Endodermal cell (in vitro differentiated cells): Measurements from ENCODE around the gene DDA1. TPM values are rescaled to one million over a fixed set of nuclear protein-coding genes. Genes with fewer than 3 reads are reported as not detected.

ENCODE experiments used
- DNase-seq: peaks from one replicate; pipeline ENCODE4 v3.0.0-alpha.2; 2017
- H3K27ac ChIP-seq: 2 replicates; pipeline ENCODE4 v1.5.1; 2013; ENCODE audit warnings: mild to moderate bottlenecking, low read depth, low read length, moderate library complexity
- H3K27me3 ChIP-seq: 2 replicates; pipeline ENCODE4 v1.6.1; 2013; ENCODE audit warnings: mild to moderate bottlenecking, low read length, moderate library complexity; ENCODE audit not compliant: insufficient read depth, control insufficient read depth, poor library complexity, severe bottlenecking
- H3K36me3 ChIP-seq: 2 replicates; pipeline ENCODE4 v1.7.0; 2013; ENCODE audit warnings: mild to moderate bottlenecking, low read length, moderate library complexity; ENCODE audit not compliant: control insufficient read depth, insufficient read depth
- H3K4me1 ChIP-seq: one replicate; pipeline ENCODE4 v1.7.0; 2013; ENCODE audit warnings: low read length; ENCODE audit not compliant: control insufficient read depth, insufficient read depth
- H3K4me3 ChIP-seq: 2 replicates; pipeline ENCODE4 v1.5.1; 2013; ENCODE audit warnings: mild to moderate bottlenecking, low read length, moderate library complexity
- H3K9ac ChIP-seq: 2 replicates; pipeline ENCODE4 v1.6.1; 2013; ENCODE audit warnings: mild to moderate bottlenecking, low read length, moderate library complexity; ENCODE audit not compliant: poor library complexity, severe bottlenecking; ENCODE audit errors: extremely low read depth
- H3K9me3 ChIP-seq: 2 replicates; pipeline ENCODE4 v1.6.1; 2013; ENCODE audit warnings: mild to moderate bottlenecking, low read length, moderate library complexity; ENCODE audit not compliant: control insufficient read depth
- H3K27ac Mint-ChIP-seq: 2 replicates; pipeline ENCODE4 v1.8.0; 2020; ENCODE audit warnings: mixed read lengths
- H3K27me3 Mint-ChIP-seq: 2 replicates; pipeline ENCODE4 v1.8.0; 2021; ENCODE audit warnings: mild to moderate bottlenecking, mixed read lengths; ENCODE audit not compliant: insufficient read depth
- H3K36me3 Mint-ChIP-seq: 2 replicates; pipeline ENCODE4 v1.8.0; 2020; ENCODE audit warnings: low read depth, mixed read lengths
- H3K4me1 Mint-ChIP-seq: 2 replicates; pipeline ENCODE4 v1.8.0; 2020; ENCODE audit warnings: mixed read lengths
- H3K4me3 Mint-ChIP-seq: 2 replicates; pipeline ENCODE4 v1.8.0; 2020; ENCODE audit warnings: mild to moderate bottlenecking, moderate library complexity, mixed read lengths
- H3K9me3 Mint-ChIP-seq: 2 replicates; pipeline ENCODE4 v1.8.0; 2020; ENCODE audit warnings: mild to moderate bottlenecking, mixed read lengths
- WGBS, 2 experiments: methylation state at CpG; one replicate each; pipeline versions ENCODE4 v1.1.5 to v1.1.7; 2013; ENCODE audit warnings: missing lambda C conversion rate in 2 of 2, mixed read lengths in 1 of 2; ENCODE audit not compliant: insufficient coverage in 1 of 2, insufficient read length in 1 of 2; 5-methylcytosine and 5-hydroxymethylcytosine counted together
- total RNA-seq, 2 donors: library from RNA; stranded (reverse); fragmentation: NEBNext Ultra II Directional in 1 of 2; extraction: Animal tissue kit (Norgen Biotek cat#: 25700) in 1 of 2; gene quantifications; 2 replicates in 1 of 2; 3 replicates in 1 of 2; pipeline ENCODE4 v1.2.1, GENCODE V29; 2021
- TF ChIP-seq, protein P1 (sequence below): fragments of 200-600 bp; sonication (generic); conservative IDR thresholded peaks from 2 replicates; pipeline ENCODE4 v1.5.0; 2021; ENCODE audit warnings: antibody characterized with exemption, mild to moderate bottlenecking

The DDA1 gene
- total RNA-seq, 2 donors from 2014 or later, result 36.9 to 42.3 TPM

DNA sequence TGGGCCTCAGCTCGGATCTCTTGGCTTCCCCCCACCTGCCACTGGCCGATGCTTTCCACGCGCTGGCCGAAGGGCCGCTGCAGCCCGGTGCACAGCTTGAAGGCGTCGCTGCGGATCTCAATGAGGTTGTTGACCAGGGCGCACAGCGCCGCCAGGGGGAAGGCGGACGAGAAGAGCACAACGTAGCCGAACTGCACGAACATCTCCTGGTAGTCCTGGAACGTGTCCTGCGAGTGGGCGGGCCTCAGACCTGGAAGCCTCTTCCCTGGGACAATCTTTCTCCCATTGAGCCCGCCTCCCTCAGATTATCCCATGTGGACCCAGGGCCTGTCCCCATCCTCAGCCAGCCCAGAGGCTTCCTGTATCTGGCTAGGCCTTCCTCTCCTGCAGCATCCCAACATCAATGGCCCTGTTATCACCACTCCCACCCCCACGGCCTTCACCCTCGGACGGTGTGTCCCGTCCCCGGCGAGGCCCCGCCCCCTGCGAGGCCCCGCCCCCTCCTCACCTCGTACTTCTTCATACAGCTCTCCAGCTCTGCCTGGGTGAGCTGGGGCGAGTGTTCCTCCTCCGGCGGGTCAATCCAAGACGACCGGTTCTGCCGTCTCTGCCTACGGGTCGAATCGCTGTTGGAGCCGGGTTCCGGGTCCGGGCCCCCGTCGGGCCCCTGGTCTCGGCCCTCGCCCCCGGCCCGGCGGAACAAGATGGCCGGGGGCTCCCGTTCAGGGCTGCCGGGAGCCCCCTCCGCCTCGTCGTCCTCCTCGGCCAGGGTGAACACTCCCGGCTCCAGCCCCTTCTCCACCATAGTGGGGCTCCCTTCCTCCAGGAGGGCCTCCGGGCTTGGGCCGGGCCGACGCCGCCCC, 18.5 kb downstream of the DDA1 start:
- Histone ChIP-seq H3K4me1 (no peaks in the 10 kb centered on the region), H3K27ac (peak overlapping the region; percentile 6), H3K4me3 (peak overlapping the region; percentile 71), H3K27me3 (no peaks in the 10 kb centered on the region), H3K36me3 (peaks cover 9% of the 10 kb centered on the region), H3K9me3 (no peaks in the 10 kb centered on the region), H3K9ac (peak overlapping the region; percentile 44)
- peak; percentile 97 for DNase-seq
- peaks cover 24% of the 10 kb centered on the region for H3K27me3 Mint-ChIP-seq
- H3K36me3 Mint-ChIP-seq, result peaks cover 24% of the 10 kb centered on the region
- no peaks in the 10 kb centered on the region for H3K9me3 Mint-ChIP-seq
- H3K4me3 Mint-ChIP-seq, result peak overlapping the region; percentile 63
- H3K4me1 Mint-ChIP-seq, result peaks cover 1% of the 10 kb centered on the region
- WGBS, 2 experiments, result 7 to 20% methylated on average over 44 to 63 of the region's 64 CpGs
- TF ChIP-seq, protein P1, sequence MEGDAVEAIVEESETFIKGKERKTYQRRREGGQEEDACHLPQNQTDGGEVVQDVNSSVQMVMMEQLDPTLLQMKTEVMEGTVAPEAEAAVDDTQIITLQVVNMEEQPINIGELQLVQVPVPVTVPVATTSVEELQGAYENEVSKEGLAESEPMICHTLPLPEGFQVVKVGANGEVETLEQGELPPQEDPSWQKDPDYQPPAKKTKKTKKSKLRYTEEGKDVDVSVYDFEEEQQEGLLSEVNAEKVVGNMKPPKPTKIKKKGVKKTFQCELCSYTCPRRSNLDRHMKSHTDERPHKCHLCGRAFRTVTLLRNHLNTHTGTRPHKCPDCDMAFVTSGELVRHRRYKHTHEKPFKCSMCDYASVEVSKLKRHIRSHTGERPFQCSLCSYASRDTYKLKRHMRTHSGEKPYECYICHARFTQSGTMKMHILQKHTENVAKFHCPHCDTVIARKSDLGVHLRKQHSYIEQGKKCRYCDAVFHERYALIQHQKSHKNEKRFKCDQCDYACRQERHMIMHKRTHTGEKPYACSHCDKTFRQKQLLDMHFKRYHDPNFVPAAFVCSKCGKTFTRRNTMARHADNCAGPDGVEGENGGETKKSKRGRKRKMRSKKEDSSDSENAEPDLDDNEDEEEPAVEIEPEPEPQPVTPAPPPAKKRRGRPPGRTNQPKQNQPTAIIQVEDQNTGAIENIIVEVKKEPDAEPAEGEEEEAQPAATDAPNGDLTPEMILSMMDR, result peak; percentile 83
- H3K27ac Mint-ChIP-seq, result peak overlapping the region; percentile 88

DNA sequence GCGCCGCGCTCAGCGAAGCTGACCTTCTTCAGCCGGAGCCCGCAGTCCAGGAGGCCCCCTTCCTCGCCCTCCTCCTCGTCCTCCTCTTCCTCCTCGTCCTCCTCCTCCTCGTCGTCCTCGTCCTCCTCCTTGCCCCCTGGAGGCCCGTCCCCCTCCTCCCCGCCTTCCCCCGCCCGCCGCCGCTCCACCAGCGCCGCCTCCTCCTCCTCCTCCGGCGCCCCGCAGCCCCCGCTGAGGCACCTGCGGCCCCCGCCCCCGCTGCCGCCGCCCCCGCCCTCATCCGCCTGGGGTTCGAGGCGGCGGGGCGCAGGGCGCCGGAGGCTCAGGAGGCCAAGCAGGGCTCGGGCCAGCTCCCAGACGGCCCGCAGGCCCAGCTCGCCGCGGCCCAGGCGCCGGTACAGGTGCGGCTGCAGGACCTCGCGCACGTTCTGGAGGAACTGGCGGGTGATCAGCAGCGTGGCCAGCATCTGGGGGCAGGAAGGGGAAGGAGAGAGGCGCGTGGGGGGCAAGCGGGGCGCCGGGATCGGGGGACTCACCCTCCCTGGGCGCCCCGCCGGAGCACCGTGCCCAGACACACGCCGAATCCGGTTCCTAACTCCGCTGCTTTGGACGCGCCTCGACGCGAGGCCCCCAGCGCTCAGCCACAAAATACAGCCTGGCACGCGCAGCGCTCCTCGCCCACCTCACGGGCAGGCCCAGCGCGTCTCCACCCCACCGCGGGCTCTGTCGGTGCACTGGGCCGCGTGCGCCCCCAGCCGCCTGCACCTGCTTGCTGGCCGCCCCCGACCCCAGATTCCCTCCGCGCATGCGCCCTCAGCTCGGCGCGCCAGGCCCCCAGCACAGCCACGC, 19.4 kb downstream of the DDA1 start:
- Histone ChIP-seq H3K36me3 (peaks cover 13% of the 10 kb centered on the region), H3K4me1 (no peaks in the 10 kb centered on the region), H3K27me3 (no peaks in the 10 kb centered on the region), H3K9me3 (no peaks in the 10 kb centered on the region), H3K27ac (no peak overlapping the region), H3K4me3 (peak overlapping the region; percentile 71), H3K9ac (peak overlapping the region; percentile 44)
- H3K4me1 Mint-ChIP-seq, result peaks cover 1% of the 10 kb centered on the region
- TF ChIP-seq, protein P1, result no peak
- H3K27ac Mint-ChIP-seq, result no peak overlapping the region
- peaks cover 24% of the 10 kb centered on the region for H3K27me3 Mint-ChIP-seq
- peaks cover 29% of the 10 kb centered on the region for H3K36me3 Mint-ChIP-seq
- no peaks in the 10 kb centered on the region for H3K9me3 Mint-ChIP-seq
- 35 to 66% methylated on average over 25 to 76 of the region's 94 CpGs for WGBS, 2 experiments
- peak; percentile 78 for DNase-seq
- peak overlapping the region; percentile 63 for H3K4me3 Mint-ChIP-seq

DNA sequence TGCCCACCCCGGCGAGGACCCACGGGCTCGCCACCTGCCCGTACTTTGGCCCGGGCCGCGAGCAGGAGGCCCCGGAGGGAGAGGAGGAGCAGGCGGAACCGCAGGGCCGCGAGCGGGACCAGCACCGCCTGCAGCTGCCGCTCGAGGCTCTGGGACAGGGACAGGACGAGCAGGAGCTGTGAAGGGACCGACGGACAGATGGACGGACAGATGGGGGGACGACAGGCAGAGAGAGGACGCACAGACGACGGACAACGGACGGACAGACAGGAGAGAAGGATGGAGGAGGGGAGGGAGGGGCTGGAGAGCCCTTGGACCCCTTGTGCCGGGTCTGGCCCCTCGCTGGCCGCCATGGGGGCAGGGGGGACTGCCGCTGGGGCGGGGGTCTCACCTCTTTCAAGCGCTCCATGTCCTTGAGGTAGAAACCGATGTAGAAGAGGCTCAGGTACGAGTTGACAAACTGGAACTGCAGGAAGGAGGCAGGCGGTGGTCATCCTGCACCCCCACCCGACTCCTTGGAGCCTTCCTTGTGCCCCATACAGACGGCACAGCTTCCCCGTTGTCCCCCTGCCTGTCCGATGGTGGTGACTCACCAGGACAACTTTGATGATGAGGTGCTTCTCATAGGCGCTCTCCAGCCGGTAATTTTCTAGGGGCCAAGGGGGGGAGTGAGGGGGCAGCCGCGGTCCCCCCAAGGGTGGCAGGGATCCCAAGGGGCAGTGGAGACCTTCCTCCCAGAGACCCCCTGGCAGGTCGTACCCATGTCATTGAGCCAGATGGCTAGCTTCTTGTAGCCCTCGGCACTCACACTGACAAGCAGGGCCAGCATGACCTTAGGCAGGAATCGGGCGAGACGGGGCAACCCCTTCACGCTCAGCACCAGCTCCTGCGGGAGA, 20.3 kb downstream of the DDA1 start:
- no peaks in the 10 kb centered on the region for H3K27me3 ChIP-seq
- Mint-ChIP-seq H3K27ac (no peak overlapping the region), H3K36me3 (peaks cover 29% of the 10 kb centered on the region), H3K4me1 (peaks cover 4% of the 10 kb centered on the region), H3K4me3 (peak overlapping the region; percentile 63), H3K27me3 (peaks cover 27% of the 10 kb centered on the region), H3K9me3 (no peaks in the 10 kb centered on the region)
- no peak overlapping the region for H3K4me3 ChIP-seq
- no peaks in the 10 kb centered on the region for H3K9me3 ChIP-seq
- no peak overlapping the region for H3K9ac ChIP-seq
- DNase-seq, result no peak
- 88 to 89% methylated on average over 37 to 51 of the region's 51 CpGs for WGBS, 2 experiments
- H3K36me3 ChIP-seq, result peaks cover 13% of the 10 kb centered on the region
- no peaks in the 10 kb centered on the region for H3K4me1 ChIP-seq
- TF ChIP-seq, protein P1, result no peak
- no peak overlapping the region for H3K27ac ChIP-seq
